Breast epithelium (tissue), 4 donors: Measurements from ENCODE around the gene GUCD1. TPM values are rescaled to one million over a fixed set of nuclear protein-coding genes. Genes with fewer than 3 reads are reported as not detected.
A peak's percentile ranks its signal among the peaks of the same experiment; 100 is the strongest.

Source experiments
- DNase-seq, 2 donors: peaks; one replicate each; pipeline ENCODE4 v3.0.0-alpha.2; 2019; ENCODE audit warnings: low spot score in 2 of 2
- H3K27ac ChIP-seq, 2 donors: fragments of 200-600 bp; sonication (generic) in 1 of 2; one replicate each; pipeline ENCODE4 v1.5.1; 2016 to 2019; ENCODE audit warnings: mild to moderate bottlenecking in 1 of 2
- H3K27me3 ChIP-seq, 2 donors: fragments of 200-600 bp; sonication (generic) in 1 of 2; one replicate each; pipeline versions ENCODE4 v1.5.1 to v1.6.0; 2017 to 2019; ENCODE audit warnings: control low read depth in 1 of 2, mild to moderate bottlenecking in 1 of 2
- H3K36me3 ChIP-seq: fragments of 200-600 bp; one replicate; pipeline ENCODE4 v1.5.1; 2019
- H3K4me1 ChIP-seq, 2 donors: fragments of 200-600 bp; sonication (generic); one replicate each; pipeline ENCODE4 v1.5.1; 2016 to 2019; ENCODE audit warnings: control low read depth in 1 of 2
- H3K4me3 ChIP-seq, 3 donors: fragments of 200-600 bp; sonication (generic); 1 replicate in 2 of 3; 2 replicates in 1 of 3; pipeline ENCODE4 v1.5.1; 2016 to 2019; ENCODE audit warnings: mild to moderate bottlenecking in 3 of 3, moderate library complexity in 2 of 3
- H3K9me3 ChIP-seq, 2 donors: fragments of 200-600 bp; sonication (generic) in 1 of 2; one replicate each; pipeline ENCODE4 v1.5.1; 2016 to 2019; ENCODE audit warnings: control low read depth in 1 of 2
- POLR2A ChIP-seq: fragments of 450-650 bp; IDR thresholded peaks from one replicate; pipeline ENCODE4 v1.6.1; 2016; ENCODE audit warnings: antibody characterized with exemption, mild to moderate bottlenecking, moderate library complexity
- POLR2AphosphoS5 ChIP-seq, 3 donors: sonication (generic); formaldehyde crosslinking; IDR thresholded peaks; one replicate each; pipeline ENCODE4 v1.6.1; 2017; ENCODE audit warnings: antibody characterized with exemption in 3 of 3
- intact Hi-C: fragments of 100-400 bp; cut with DNase I; formaldehyde crosslinking; loops from one replicate; pipeline ENCODE4 v1.15.1; 2023; ENCODE audit warnings: low total_unique reads
- total RNA-seq, 3 donors: library from RNA; depleted of rRNA; stranded (reverse); fragments of >200 nt; gene quantifications; one replicate each; pipeline ENCODE4 v1.1.0, GENCODE V29; 2016
- TF ChIP-seq, protein P1 (sequence below), 3 donors: fragments of 450-650 bp; IDR thresholded peaks; one replicate each; pipeline ENCODE4 v1.5.1; 2016 to 2017; ENCODE audit warnings: antibody characterized with exemption in 3 of 3, mild to moderate bottlenecking in 3 of 3, moderate library complexity in 3 of 3

Gene GUCD1
- total RNA-seq, 3 donors from 2014 or later = 89.6 to 177 (median 91.4) TPM

DNA sequence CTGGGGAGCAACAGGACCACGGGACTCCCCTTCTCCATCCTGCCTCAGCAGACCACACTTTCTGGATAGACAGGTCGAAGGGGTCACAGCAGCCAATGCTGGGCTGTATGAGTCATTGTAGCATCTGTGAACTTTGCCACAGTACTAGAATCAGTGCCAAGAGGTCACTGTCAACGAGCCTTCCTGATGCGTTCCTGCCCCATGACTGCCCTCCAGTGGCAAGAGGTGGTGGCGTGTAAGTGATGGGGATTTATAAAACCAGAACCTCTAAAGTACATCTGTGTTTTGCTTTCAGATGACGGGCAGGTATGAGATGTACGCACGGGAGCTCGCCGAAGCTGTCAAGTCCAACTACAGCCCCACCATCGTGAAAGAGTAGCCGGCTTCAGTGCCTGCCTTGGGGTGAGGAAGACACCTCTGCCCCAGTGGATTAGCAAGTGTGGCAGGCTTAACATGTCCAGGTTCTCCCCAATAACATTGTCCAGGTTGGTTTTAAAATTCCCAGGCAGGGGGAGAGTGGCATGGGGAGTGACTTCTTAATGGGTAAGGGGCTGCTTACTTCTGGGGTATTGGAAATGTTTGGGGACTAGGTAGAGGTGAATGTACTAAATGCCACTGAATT, 29.4 kb downstream of the GUCD1 start:
- no peaks in the 10 kb centered on the region for H3K27me3 ChIP-seq
- H3K4me3 ChIP-seq = no peak overlapping the region
- no peak for TF ChIP-seq POLR2A
- TF ChIP-seq POLR2AphosphoS5 (IDR thresholded peaks at IDR 0.05) = peak in 2 of 3 donors; percentile 34 to 70
- TF ChIP-seq, protein P1, sequence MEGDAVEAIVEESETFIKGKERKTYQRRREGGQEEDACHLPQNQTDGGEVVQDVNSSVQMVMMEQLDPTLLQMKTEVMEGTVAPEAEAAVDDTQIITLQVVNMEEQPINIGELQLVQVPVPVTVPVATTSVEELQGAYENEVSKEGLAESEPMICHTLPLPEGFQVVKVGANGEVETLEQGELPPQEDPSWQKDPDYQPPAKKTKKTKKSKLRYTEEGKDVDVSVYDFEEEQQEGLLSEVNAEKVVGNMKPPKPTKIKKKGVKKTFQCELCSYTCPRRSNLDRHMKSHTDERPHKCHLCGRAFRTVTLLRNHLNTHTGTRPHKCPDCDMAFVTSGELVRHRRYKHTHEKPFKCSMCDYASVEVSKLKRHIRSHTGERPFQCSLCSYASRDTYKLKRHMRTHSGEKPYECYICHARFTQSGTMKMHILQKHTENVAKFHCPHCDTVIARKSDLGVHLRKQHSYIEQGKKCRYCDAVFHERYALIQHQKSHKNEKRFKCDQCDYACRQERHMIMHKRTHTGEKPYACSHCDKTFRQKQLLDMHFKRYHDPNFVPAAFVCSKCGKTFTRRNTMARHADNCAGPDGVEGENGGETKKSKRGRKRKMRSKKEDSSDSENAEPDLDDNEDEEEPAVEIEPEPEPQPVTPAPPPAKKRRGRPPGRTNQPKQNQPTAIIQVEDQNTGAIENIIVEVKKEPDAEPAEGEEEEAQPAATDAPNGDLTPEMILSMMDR (IDR thresholded peaks at IDR 0.05) = peak; percentile 35 to 81 (median 78)
- H3K4me1 ChIP-seq = no peaks in the 10 kb centered on the region
- H3K27ac ChIP-seq = peak overlapping the region; percentile 2 to 42
- peak; percentile 64 to 70 for DNase-seq
- H3K36me3 ChIP-seq = no peaks in the 10 kb centered on the region
- intact Hi-C loops = no loop called here
- no peaks in the 10 kb centered on the region for H3K9me3 ChIP-seq

DNA sequence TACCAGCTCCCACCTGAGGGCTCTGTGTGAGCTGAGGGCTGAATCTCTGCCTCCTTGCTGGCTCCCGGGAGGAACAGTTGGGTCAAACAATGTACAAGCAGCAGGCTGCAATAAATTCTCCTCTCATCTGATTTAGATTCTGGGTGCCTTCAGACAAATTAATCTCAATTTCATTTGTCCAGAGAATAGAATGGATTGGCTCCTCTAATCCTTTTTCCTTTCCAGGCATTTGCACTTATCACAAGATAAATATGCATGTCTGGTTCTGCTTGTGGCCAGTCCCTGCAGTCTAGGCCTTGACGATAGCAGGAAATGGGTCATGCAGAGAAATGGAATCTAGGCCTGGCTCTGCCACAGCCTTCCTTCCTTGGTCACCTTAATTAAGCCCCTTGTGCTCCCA, 31.1 kb downstream of the GUCD1 start:
- H3K27me3 ChIP-seq = no peaks in the 10 kb centered on the region
- intact Hi-C loops = no loop called here
- H3K4me1 ChIP-seq = no peaks in the 10 kb centered on the region

DNA sequence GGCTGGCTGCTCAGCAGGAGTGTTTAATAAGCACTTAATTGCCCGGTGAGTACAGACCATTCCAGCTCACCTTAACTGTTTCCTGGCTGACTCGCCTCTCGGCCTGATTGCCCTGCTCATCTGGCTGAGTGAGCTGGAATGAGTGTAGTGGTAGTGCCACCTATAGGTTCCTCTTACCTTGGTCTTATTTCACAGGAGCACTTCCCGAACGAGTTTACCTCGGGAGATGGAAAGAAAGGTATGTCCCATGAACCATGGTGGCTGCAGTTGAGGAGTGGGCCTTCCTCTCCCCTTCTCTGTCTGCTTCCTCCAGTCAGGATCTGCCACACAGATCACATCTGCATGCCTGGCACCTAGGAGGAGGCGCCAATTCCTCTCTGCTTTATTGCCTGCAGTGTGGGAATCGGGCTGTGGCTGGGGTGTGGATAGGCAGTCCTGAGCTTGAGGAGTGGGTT, 33.1 kb downstream of the GUCD1 start:
- no peaks in the 10 kb centered on the region for H3K36me3 ChIP-seq
- no peaks in the 10 kb centered on the region for H3K27me3 ChIP-seq
- H3K4me3 ChIP-seq = no peak overlapping the region
- TF ChIP-seq, protein P1 (IDR thresholded peaks at IDR 0.05) = peak in 1 of 3 donors; percentile 35
- TF ChIP-seq POLR2AphosphoS5 (IDR thresholded peaks at IDR 0.05) = no peak
- DNase-seq = no peak
- H3K4me1 ChIP-seq = no peaks in the 10 kb centered on the region
- intact Hi-C loops = no loop called here
- H3K27ac ChIP-seq = no peak overlapping the region
- no peaks in the 10 kb centered on the region for H3K9me3 ChIP-seq

More for the DNA sequence above, 31.1 kb downstream of the GUCD1 start:
- no peak overlapping the region for H3K27ac ChIP-seq
- TF ChIP-seq POLR2A (no peak), POLR2AphosphoS5 (IDR thresholded peaks at IDR 0.05) (no peak)
- TF ChIP-seq, protein P1 (IDR thresholded peaks at IDR 0.05) = no peak
- no peak for DNase-seq
- no peak overlapping the region for H3K4me3 ChIP-seq
- H3K36me3 ChIP-seq = no peaks in the 10 kb centered on the region
- H3K9me3 ChIP-seq = no peaks in the 10 kb centered on the region

DNA sequence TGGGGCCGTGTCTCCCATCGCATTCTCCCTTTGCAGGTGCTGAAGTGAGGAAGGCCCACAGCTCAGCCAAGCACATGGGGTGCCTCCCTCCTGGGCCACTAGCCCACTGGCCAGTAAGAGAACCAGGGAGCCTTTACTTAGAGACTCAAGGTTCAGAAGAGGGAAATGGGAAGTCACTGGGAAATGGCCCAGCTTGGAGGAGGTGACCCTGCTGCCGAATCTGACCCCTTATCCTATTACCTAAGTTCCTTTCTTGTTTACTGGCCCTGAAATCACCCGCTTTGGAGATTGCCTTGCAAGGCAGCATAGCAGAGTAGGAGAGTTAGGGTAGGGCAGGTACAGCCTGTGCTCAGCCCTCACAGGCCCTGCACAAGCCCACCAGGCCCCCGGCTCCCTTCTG, 35.4 kb downstream of the GUCD1 start:
- no peak overlapping the region for H3K4me3 ChIP-seq
- TF ChIP-seq, protein P1 (IDR thresholded peaks at IDR 0.05) = no peak
- TF ChIP-seq POLR2AphosphoS5 (IDR thresholded peaks at IDR 0.05) (no peak), POLR2A (no peak)
- no peak overlapping the region for H3K27ac ChIP-seq
- no peaks in the 10 kb centered on the region for H3K9me3 ChIP-seq
- intact Hi-C loops = loop anchor here (10.0 kb wide), 1 partner anchor 465 kb away; no protein-coding TSS in a partner anchor
- DNase-seq = no peak
- H3K27me3 ChIP-seq = no peaks in the 10 kb centered on the region
- no peaks in the 10 kb centered on the region for H3K4me1 ChIP-seq
- no peaks in the 10 kb centered on the region for H3K36me3 ChIP-seq

DNA sequence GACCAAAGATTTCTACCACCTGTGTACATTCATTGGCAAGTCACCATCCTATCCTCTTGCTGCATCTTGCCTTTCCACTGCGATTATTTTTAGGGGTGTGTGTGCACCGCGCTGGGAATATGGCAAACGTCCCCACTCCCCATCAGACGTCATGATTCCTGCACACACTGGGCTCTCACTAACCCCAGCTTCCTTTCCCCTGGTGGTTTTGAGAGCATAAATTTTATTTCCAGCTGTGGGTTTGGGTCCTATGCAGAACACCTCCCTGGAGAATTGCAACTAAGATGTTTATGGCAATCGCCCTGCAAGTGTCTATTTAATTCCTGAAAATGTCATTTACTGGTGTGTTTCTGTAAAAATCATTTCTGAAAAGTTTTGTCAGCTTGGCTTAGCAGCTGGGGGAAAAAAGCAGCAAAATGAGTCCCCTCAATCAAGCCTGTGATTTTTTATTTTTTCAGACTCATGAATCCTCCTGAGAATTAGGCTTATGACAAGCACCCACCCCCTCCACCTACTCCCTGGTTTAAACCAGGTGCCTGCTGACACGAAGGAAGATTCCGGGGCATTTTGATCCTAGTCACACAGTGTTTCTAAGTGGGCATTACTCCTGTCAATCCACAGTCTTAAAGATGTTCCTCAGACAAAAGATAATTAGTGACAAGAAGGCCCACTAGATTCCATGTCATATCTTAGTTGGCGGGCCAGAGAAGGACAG, 36.0 kb downstream of the GUCD1 start:
- intact Hi-C loops = loop anchor here (10.0 kb wide), 1 partner anchor 464 kb away; no protein-coding TSS in a partner anchor
- H3K4me1 ChIP-seq = no peaks in the 10 kb centered on the region
- TF ChIP-seq POLR2A (no peak), POLR2AphosphoS5 (IDR thresholded peaks at IDR 0.05) (no peak)
- TF ChIP-seq, protein P1 (IDR thresholded peaks at IDR 0.05) = no peak

More for the DNA sequence above, 36.0 kb downstream of the GUCD1 start:
- no peak overlapping the region for H3K27ac ChIP-seq
- H3K27me3 ChIP-seq = no peaks in the 10 kb centered on the region
- H3K36me3 ChIP-seq = no peaks in the 10 kb centered on the region
- H3K9me3 ChIP-seq = no peaks in the 10 kb centered on the region
- H3K4me3 ChIP-seq = no peak overlapping the region
- no peak for DNase-seq
